Occipital lobe (tissue), 2 donors: ENCODE measurements around the gene ACYP2. TPM values are rescaled to one million over a fixed set of nuclear protein-coding genes. Genes with fewer than 3 reads are reported as not detected.

Experiments used
- DNase-seq: peaks from one replicate; lab custom pipeline; 2025; lab: John Stamatoyannopoulos, UW
- total RNA-seq: library from RNA; depleted of rRNA; stranded (reverse); fragments of >200 nt; gene quantifications from one replicate; pipeline ENCODE4 v1.2.3, GENCODE V29; 2014

The ACYP2 gene
- total RNA-seq, 1 donor from 2014 or later, result 13.6 TPM

GRCh38 chr2:54149638-54150441, 34.4 kb downstream of the ACYP2 start:
- DNase-seq, result no peak

- no peak for DNase-seq
Observed at GRCh38 chr2:54158311-54158710, 42.9 kb downstream of the ACYP2 start.

- DNase-seq, result no peak
Observed at GRCh38 chr2:54161660-54162424, 46.4 kb downstream of the ACYP2 start.

- no peak for DNase-seq
Observed at GRCh38 chr2:54164106-54164505, 48.7 kb downstream of the ACYP2 start.

GRCh38 chr2:54166121-54166773, 50.8 kb downstream of the ACYP2 start:
- DNase-seq, result no peak

GRCh38 chr2:54176577-54176976, 61.2 kb downstream of the ACYP2 start:
- DNase-seq, result no peak

- DNase-seq, result no peak
Observed at GRCh38 chr2:54183281-54183680, 67.9 kb downstream of the ACYP2 start.

- DNase-seq, result no peak
Observed at GRCh38 chr2:54183972-54184371, 68.6 kb downstream of the ACYP2 start.

- no peak for DNase-seq
Observed at GRCh38 chr2:54185105-54185504, 69.7 kb downstream of the ACYP2 start.

GRCh38 chr2:54187331-54187730, 71.9 kb downstream of the ACYP2 start:
- no peak for DNase-seq

- no peak for DNase-seq
Observed at GRCh38 chr2:54189539-54189938, 74.1 kb downstream of the ACYP2 start.

GRCh38 chr2:54191361-54192135, 76.1 kb downstream of the ACYP2 start:
- DNase-seq, result no peak

GRCh38 chr2:54194761-54195750, 79.6 kb downstream of the ACYP2 start:
- no peak for DNase-seq

- no peak for DNase-seq
Observed at GRCh38 chr2:54196646-54197045, 81.2 kb downstream of the ACYP2 start.

GRCh38 chr2:54204476-54204875, 89.1 kb downstream of the ACYP2 start:
- DNase-seq, result no peak

- DNase-seq, result no peak
Observed at GRCh38 chr2:54206596-54206995, 91.2 kb downstream of the ACYP2 start.

GRCh38 chr2:54207666-54208195, 92.3 kb downstream of the ACYP2 start:
- DNase-seq, result no peak

GRCh38 chr2:54208364-54209240, 93.2 kb downstream of the ACYP2 start:
- DNase-seq, result no peak

GRCh38 chr2:54209379-54209778, 94.0 kb downstream of the ACYP2 start:
- no peak for DNase-seq
